Measurements from ENCODE around the gene KIRREL3.

KIRREL3 gene

GRCh38 chr11:126528075-126528474, 472.5 kb downstream of the KIRREL3 start:
- no peak for DNase-seq (ENCODE audit: low read depth)

- DNase-seq (ENCODE audit: low read depth) = no peak
Measured at GRCh38 chr11:126527651-126528050, 472.9 kb downstream of the KIRREL3 start.

GRCh38 chr11:126526471-126526870, 474.1 kb downstream of the KIRREL3 start:
- DNase-seq (ENCODE audit: low read depth) = no peak

- no peak for DNase-seq (ENCODE audit: low read depth)
Measured at GRCh38 chr11:126525702-126526101, 474.9 kb downstream of the KIRREL3 start.

GRCh38 chr11:126525216-126525615, 475.4 kb downstream of the KIRREL3 start:
- no peak for DNase-seq (ENCODE audit: low read depth)

- no peak for DNase-seq (ENCODE audit: low read depth)
Measured at GRCh38 chr11:126523441-126524205, 476.9 kb downstream of the KIRREL3 start.

- DNase-seq (ENCODE audit: low read depth) = no peak
Measured at GRCh38 chr11:126522606-126523005, 478.0 kb downstream of the KIRREL3 start.

GRCh38 chr11:126522152-126522551, 478.4 kb downstream of the KIRREL3 start:
- no peak for DNase-seq (ENCODE audit: low read depth)

GRCh38 chr11:126521196-126521595, 479.4 kb downstream of the KIRREL3 start:
- DNase-seq (ENCODE audit: low read depth) = no peak

GRCh38 chr11:126519764-126520734, 480.5 kb downstream of the KIRREL3 start:
- DNase-seq (ENCODE audit: low read depth) = no peak

GRCh38 chr11:126518972-126519690, 481.4 kb downstream of the KIRREL3 start:
- no peak for DNase-seq (ENCODE audit: low read depth)

GRCh38 chr11:126518071-126518971, 482.2 kb downstream of the KIRREL3 start:
- DNase-seq (ENCODE audit: low read depth) = no peak

GRCh38 chr11:126515501-126515900, 485.1 kb downstream of the KIRREL3 start:
- DNase-seq (ENCODE audit: low read depth) = no peak

- DNase-seq (ENCODE audit: low read depth) = no peak
Measured at GRCh38 chr11:126514061-126514693, 486.4 kb downstream of the KIRREL3 start.

GRCh38 chr11:126512741-126513715, 487.5 kb downstream of the KIRREL3 start:
- DNase-seq (ENCODE audit: low read depth) = no peak

- no peak for DNase-seq (ENCODE audit: low read depth)
Measured at GRCh38 chr11:126512251-126512650, 488.3 kb downstream of the KIRREL3 start.

GRCh38 chr11:126511475-126512115, 489.0 kb downstream of the KIRREL3 start:
- DNase-seq (ENCODE audit: low read depth) = no peak

GRCh38 chr11:126510621-126511370, 489.8 kb downstream of the KIRREL3 start:
- peak; percentile 12 for DNase-seq (ENCODE audit: low read depth)

Measured in iris pigment epithelial cell (primary cell).